NCI-H2081 treated with DMSO at 0.1 percent for 48 hours (cell line): ENCODE results near the gene ADAMTS2.

ENCODE experiments used
- DNase-seq: peaks from one replicate; lab custom pipeline; 2025; lab: John Stamatoyannopoulos, UW

Gene ADAMTS2

GRCh38 chr5:179254638-179255271, 90.5 kb downstream of the ADAMTS2 start:
- no peak for DNase-seq

DNA sequence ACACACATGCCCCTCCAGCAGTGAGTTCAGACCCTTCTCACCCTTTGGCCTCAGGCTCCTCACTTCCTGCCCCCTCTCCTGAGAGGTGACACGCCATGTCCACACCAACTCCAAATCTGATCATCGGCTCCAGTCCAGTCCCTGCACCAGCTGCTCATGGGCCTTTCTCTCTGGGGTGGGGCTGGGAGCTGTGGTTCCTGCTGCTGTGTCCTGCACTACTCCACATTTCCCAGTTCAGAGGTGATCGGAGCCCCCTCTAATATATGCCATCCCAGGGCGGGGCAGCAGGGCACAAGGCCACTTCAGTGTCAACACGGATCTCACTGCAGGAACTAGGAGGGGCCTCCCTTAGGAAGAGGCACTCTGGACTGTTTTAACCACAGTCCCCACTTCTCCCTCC, 91.5 kb downstream of the ADAMTS2 start:
- no peak for DNase-seq

DNA sequence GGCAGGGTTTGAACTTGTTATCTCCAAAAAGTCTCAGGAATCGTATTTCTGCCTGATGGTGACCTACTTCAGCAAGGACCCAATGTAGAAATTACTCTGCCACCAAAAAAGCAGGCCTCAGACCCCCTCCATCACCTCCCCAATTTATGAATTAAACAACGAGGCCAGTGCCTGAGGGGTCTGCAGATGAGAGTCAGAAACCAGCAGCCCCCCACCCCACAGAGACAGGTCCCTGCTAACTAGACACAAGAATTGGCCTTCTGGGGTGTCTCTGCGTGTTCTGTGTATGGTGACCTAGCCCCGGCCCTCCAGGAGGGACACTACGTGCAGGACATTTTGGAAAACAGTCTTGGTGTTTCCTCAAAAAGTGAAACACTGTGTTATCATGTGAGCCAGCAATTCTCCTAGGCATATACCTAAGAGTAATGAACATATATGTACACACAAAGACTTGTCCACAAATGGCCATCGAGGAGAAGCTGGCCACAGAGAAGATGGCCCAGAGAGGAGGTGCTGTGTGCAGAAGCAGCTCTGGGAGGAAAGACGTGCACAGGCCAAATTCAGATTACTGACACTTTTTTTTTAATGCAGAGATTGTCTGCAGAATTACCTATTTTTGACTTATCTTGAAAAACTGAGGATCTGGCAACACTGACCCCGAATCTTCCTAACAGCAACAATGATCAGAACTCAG, 93.8 kb downstream of the ADAMTS2 start:
- DNase-seq = no peak

GRCh38 chr5:179250561-179251225, 94.6 kb downstream of the ADAMTS2 start:
- DNase-seq = no peak

GRCh38 chr5:179246227-179246626, 99.0 kb downstream of the ADAMTS2 start:
- no peak for DNase-seq

- no peak for DNase-seq
Measured at GRCh38 chr5:179245031-179245430, 100.2 kb downstream of the ADAMTS2 start.

GRCh38 chr5:179244044-179244443, 101.2 kb downstream of the ADAMTS2 start:
- no peak for DNase-seq

DNA sequence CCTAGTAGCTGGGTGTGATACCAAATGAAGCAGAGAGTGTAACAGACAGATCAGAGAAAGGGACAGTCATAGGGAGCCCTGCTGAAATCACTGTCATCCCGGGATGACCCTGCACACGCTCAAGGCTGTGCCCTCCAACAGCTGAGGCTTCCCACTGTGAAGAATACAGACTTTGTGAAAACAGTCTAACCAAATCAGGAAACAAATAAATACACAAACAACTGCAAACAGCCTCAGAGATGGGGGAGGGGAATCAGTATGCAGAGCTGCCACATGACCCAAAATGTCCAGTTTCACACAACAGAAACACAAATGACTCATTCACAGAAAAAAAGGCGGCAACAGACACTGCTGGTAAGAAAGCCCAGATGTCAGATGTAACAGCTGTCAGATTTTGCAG, 101.9 kb downstream of the ADAMTS2 start:
- DNase-seq = no peak

- DNase-seq = no peak
Measured at GRCh38 chr5:179242676-179243075, 102.6 kb downstream of the ADAMTS2 start.

- no peak for DNase-seq
Measured at GRCh38 chr5:179241764-179242370, 103.4 kb downstream of the ADAMTS2 start.

DNA sequence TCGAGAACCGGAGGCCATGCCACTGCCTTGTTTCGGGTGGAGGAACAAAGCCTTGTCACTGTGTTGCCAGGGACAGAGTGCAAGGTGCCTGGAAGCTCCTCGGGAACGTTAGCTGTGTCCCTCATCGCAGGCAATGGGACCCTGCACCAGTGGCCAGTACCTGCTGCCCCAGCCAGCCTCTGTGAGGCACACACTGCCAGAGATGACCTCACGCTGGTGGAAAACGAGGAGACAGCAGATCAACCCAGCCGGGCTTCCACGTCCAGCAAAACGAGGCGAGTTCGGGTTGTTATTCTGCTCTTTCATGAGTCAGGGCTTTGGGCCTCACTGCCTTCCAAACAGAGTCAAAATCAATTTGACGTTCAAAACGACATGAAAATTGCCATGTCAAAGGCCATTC, 104.1 kb downstream of the ADAMTS2 start:
- DNase-seq = no peak

DNA sequence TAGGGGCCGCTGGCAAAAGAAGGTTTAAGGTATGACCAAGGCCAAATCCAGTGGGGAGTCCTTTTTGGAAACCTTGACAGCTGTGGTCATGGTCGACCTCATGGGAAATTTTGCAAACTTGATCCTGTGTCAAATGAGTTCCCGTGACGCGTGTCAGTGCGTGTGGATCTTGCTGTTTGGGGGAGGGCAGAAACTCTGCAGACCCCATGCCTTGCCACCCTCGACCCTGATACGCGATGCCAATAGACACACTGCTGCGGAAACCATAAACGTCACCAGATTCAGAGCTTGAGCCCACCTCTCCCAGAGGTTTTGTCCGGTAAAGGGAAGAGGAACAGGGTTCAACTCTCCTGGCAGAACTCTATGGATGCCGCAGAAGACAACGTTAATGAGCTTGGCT, 104.7 kb downstream of the ADAMTS2 start:
- no peak for DNase-seq

- no peak for DNase-seq
Measured at GRCh38 chr5:179239256-179240135, 105.8 kb downstream of the ADAMTS2 start.

DNA sequence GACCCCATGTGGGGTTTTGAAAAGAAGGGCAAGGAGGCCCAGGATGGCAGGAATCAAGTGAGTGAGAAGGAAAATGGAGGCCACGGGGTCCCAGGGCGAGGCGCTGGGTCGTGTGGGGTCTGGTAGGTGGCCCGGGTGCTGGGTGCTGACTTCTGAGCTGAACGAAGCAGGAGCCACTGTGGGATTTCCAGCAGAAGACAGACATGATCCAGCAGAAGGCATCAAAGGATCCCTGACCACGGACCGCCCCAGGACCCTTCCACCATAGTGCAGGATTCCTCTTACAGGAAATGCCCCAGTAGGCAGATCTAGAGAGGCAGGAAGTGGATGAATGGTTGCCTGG, 106.7 kb downstream of the ADAMTS2 start:
- DNase-seq = no peak

- DNase-seq = no peak
Measured at GRCh38 chr5:179237770-179238627, 107.3 kb downstream of the ADAMTS2 start.

DNA sequence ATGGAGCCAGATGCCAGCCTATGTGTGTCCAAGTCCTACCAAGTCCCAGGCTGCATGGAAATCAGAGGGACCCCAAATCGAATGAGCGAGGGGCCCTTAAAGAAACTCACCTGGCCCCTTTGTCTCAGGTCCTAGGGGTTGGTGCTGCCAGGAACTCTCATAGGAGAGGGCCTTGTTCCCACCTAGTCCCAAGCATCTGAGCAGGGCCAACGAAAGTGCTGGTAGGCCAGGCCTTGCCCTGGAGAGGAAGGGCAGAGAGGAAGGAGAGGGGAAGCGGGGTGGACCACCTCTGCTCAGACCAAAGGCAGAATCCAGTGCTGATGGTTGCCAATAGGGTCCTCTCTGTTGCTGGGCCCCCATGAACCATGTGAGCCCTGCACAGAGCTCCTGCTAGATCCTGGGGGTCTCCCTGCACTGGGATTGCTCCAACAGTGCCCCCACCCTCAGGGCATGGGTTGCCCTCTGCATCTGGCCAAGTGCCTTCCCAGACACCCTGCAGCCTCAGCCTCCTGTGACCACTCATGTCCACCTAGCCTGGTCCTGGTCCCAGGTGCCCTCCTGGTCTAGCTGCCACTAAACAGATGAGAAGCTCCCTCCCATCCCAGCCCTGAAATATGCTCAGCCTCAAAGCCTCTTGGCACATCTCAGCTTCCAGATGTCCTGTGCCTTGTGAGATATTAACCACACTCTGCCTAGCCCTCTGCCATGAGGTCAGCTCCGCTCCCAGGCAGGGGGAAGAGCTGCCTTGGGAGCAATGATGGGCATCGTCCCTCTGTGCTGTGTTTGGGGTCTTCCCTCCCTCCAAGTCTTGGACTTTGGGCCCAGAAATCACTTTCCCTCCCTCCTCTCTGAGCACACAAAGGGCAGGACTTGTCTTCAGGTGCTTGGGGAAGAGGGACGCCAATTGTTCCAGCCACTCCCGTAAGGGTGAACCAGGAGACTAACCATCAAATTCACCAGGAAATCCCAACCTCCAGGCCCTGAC, 109.6 kb downstream of the ADAMTS2 start:
- DNase-seq = no peak

- DNase-seq = no peak
Measured at GRCh38 chr5:179234563-179235135, 110.6 kb downstream of the ADAMTS2 start.

DNA sequence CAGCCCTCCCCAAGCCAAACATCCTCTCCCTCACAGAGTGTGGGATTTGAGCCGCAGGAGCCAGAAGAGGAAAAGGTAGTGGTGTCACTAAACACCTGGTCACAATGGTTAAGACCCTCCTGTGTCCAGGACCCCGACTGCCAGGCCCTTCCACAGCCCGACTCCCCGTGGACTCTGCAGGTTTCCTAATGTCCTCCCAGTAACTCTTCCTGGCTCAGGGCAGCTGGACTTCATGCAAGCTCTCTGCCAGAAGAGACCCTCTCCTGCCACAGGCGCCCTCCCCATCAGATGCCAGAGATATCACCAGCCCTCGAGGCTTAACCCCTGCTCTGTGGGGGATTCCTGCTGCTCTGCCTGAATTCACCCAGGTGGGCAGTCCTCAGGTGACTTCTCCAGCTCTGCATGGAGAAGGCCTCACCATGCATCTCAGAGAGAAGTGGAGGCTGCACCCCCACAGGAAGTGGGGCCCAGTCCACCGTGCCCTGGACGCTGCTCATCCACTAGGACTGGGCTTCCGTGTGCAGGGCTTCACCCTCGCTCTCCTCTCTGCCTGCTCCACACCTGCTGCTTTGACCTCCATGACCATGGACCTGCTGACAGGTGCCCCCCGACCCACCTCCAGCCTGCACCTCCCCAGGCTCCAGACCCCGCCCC, 111.2 kb downstream of the ADAMTS2 start:
- no peak for DNase-seq
